Vagina (tissue), 2 donors: Measurements from ENCODE around the gene DBNDD1.

Experiments used
- CTCF ChIP-seq, 3 experiments: fragments of 450-650 bp in 2 of 3; fragments of 200-600 bp in 1 of 3; sonication (generic) in 1 of 3; IDR thresholded peaks; one replicate each; pipeline ENCODE4 v1.5.1; 2017 to 2019; ENCODE audit warnings: antibody characterized with exemption in 3 of 3, mild to moderate bottlenecking in 2 of 3, moderate library complexity in 2 of 3
- POLR2A ChIP-seq, 2 donors: fragments of 450-650 bp; IDR thresholded peaks; one replicate each; pipeline ENCODE4 v1.6.1; 2017; ENCODE audit warnings: antibody characterized with exemption in 2 of 2, mild to moderate bottlenecking in 2 of 2, moderate library complexity in 2 of 2
- POLR2AphosphoS5 ChIP-seq, 2 donors: sonication (generic); formaldehyde crosslinking; IDR thresholded peaks; one replicate each; pipeline ENCODE4 v1.9.0; 2017; ENCODE audit warnings: antibody characterized with exemption in 2 of 2, mild to moderate bottlenecking in 2 of 2, low read depth in 1 of 2; ENCODE audit not compliant: insufficient read depth in 1 of 2

GRCh38 chr16:90033387-90033786 lies 14.1 kb upstream of the DBNDD1 start:
- TF ChIP-seq CTCF (IDR thresholded peaks at IDR 0.05) (no peak), POLR2A (IDR thresholded peaks at IDR 0.05) (no peak), POLR2AphosphoS5 (IDR thresholded peaks at IDR 0.05; ENCODE audit: insufficient read depth in 1 of 2, low read depth in 1 of 2) (no peak)
